Measurements from ENCODE around the gene A2M.

The A2M gene

GRCh38 chr12:9077152-9078031 is 38.3 kb downstream of the A2M start:
- H3K9me3 ChIP-seq (ENCODE audit: severe bottlenecking): no peaks in the 10 kb centered on the region

GRCh38 chr12:9076733-9077132 is 39.0 kb downstream of the A2M start:
- Histone ChIP-seq H3K27ac (no peak overlapping the region), H3K36me3 (no peaks in the 10 kb centered on the region), H3K27me3 (ENCODE audit: insufficient read depth, low read depth, severe bottlenecking) (no peaks in the 10 kb centered on the region), H3K9me3 (ENCODE audit: severe bottlenecking) (no peaks in the 10 kb centered on the region), H3K4me3 (ENCODE audit: low read depth, low read length) (no peak overlapping the region)
- TF ChIP-seq CTCF (IDR thresholded peaks at IDR 0.05; ENCODE audit: low read depth, low read length): no peak
- DNase-seq: no peak

More at GRCh38 chr12:9077152-9078031, 38.3 kb downstream of the A2M start:
- no peak overlapping the region for H3K4me3 ChIP-seq (ENCODE audit: low read depth, low read length)
- H3K27ac ChIP-seq: no peak overlapping the region
- no peaks in the 10 kb centered on the region for H3K27me3 ChIP-seq (ENCODE audit: insufficient read depth, low read depth, severe bottlenecking)
- H3K36me3 ChIP-seq: no peaks in the 10 kb centered on the region
- TF ChIP-seq CTCF (IDR thresholded peaks at IDR 0.05; ENCODE audit: low read depth, low read length): no peak
- DNase-seq: no peak

- H3K27me3 ChIP-seq (ENCODE audit: insufficient read depth, low read depth, severe bottlenecking): no peaks in the 10 kb centered on the region
- no peak overlapping the region for H3K27ac ChIP-seq
- no peaks in the 10 kb centered on the region for H3K36me3 ChIP-seq
- DNase-seq: no peak
- TF ChIP-seq CTCF (IDR thresholded peaks at IDR 0.05; ENCODE audit: low read depth, low read length): no peak
- H3K9me3 ChIP-seq (ENCODE audit: severe bottlenecking): no peaks in the 10 kb centered on the region
- no peak overlapping the region for H3K4me3 ChIP-seq (ENCODE audit: low read depth, low read length)
These were observed 40.6 kb downstream of the A2M start for GRCh38 chr12:9075138-9075535.

- no peak for DNase-seq
- Histone ChIP-seq H3K4me3 (ENCODE audit: low read depth, low read length) (no peak overlapping the region), H3K27ac (no peak overlapping the region), H3K36me3 (no peaks in the 10 kb centered on the region), H3K9me3 (ENCODE audit: severe bottlenecking) (no peaks in the 10 kb centered on the region), H3K27me3 (ENCODE audit: insufficient read depth, low read depth, severe bottlenecking) (no peaks in the 10 kb centered on the region)
- no peak for TF ChIP-seq CTCF (IDR thresholded peaks at IDR 0.05; ENCODE audit: low read depth, low read length)
These were observed 41.1 kb downstream of the A2M start for GRCh38 chr12:9074484-9075137.

- DNase-seq: no peak
- no peaks in the 10 kb centered on the region for H3K27me3 ChIP-seq (ENCODE audit: insufficient read depth, low read depth, severe bottlenecking)
- no peak for TF ChIP-seq CTCF (IDR thresholded peaks at IDR 0.05; ENCODE audit: low read depth, low read length)
- no peaks in the 10 kb centered on the region for H3K36me3 ChIP-seq
- H3K27ac ChIP-seq: no peak overlapping the region
- H3K9me3 ChIP-seq (ENCODE audit: severe bottlenecking): no peaks in the 10 kb centered on the region
- no peak overlapping the region for H3K4me3 ChIP-seq (ENCODE audit: low read depth, low read length)
These were observed 42.6 kb downstream of the A2M start for GRCh38 chr12:9073076-9073475.

All from WERI-Rb-1 (cell line).